NCI-H82 treated with DMSO at 0.1 percent for 48 hours (cell line): Measurements from ENCODE around the gene SLC4A1.

Experiments
- DNase-seq: peaks from one replicate; lab custom pipeline; 2025; ENCODE audit not compliant: unreplicated experiment; lab: John Stamatoyannopoulos, UW

The SLC4A1 gene

GRCh38 chr17:44267818-44268490 lies at the start of gene SLC4A1:
Gene SLC4A1 (minus strand): TSS chr17:44268135. CDS start chr17:44262866, 5,269 bp downstream.
- DNase-seq, result no peak

GRCh38 chr17:44317545-44317944 lies 49.6 kb upstream of the SLC4A1 start:
- no peak for DNase-seq

- no peak for DNase-seq
Observed at GRCh38 chr17:44315760-44316731, 48.1 kb upstream of the SLC4A1 start.

- DNase-seq, result no peak
Observed at GRCh38 chr17:44314869-44315661, 47.1 kb upstream of the SLC4A1 start.

- no peak for DNase-seq
Observed at GRCh38 chr17:44314524-44314868, 46.6 kb upstream of the SLC4A1 start.

- no peak for DNase-seq
Observed at GRCh38 chr17:44314031-44314430, 46.1 kb upstream of the SLC4A1 start.

- DNase-seq, result no peak
Observed at GRCh38 chr17:44312396-44313104, 44.6 kb upstream of the SLC4A1 start.

- DNase-seq, result no peak
Observed at GRCh38 chr17:44311562-44312181, 43.7 kb upstream of the SLC4A1 start.

- DNase-seq, result no peak
Observed at GRCh38 chr17:44310609-44311376, 42.9 kb upstream of the SLC4A1 start.

- no peak for DNase-seq
Observed at GRCh38 chr17:44310188-44310587, 42.3 kb upstream of the SLC4A1 start.

- DNase-seq, result no peak
Observed at GRCh38 chr17:44309472-44309871, 41.5 kb upstream of the SLC4A1 start.

GRCh38 chr17:44308865-44309264 lies 40.9 kb upstream of the SLC4A1 start:
- DNase-seq, result no peak

GRCh38 chr17:44308320-44308818 lies 40.4 kb upstream of the SLC4A1 start, which contains the start of gene RUNDC3A:
Gene RUNDC3A (plus strand): TSS chr17:44308601. CDS start chr17:44308833, 232 bp downstream.
- DNase-seq, result peak; percentile 89

- DNase-seq, result no peak
Observed at GRCh38 chr17:44307387-44308186, 39.7 kb upstream of the SLC4A1 start.

GRCh38 chr17:44304651-44305050 lies 36.7 kb upstream of the SLC4A1 start:
- no peak for DNase-seq

GRCh38 chr17:44297975-44298374 lies 30.0 kb upstream of the SLC4A1 start:
- DNase-seq, result no peak

- DNase-seq, result no peak
Observed at GRCh38 chr17:44293509-44294226, 25.7 kb upstream of the SLC4A1 start.

- DNase-seq, result no peak
Observed at GRCh38 chr17:44287651-44288050, 19.7 kb upstream of the SLC4A1 start.
